ENCODE data around the gene XPO4. TPM values are rescaled to one million over a fixed set of nuclear protein-coding genes. Genes with fewer than 3 reads are reported as not detected.
A peak's percentile ranks its signal among the peaks of the same experiment; 100 is the strongest.

Gene XPO4
- total and polyA plus RNA-seq, 2 of the 13 experiments (the other 11 are each of a cell fraction or from before 2014, with no cell fraction given) = 8.4 to 24.8 TPM

DNA sequence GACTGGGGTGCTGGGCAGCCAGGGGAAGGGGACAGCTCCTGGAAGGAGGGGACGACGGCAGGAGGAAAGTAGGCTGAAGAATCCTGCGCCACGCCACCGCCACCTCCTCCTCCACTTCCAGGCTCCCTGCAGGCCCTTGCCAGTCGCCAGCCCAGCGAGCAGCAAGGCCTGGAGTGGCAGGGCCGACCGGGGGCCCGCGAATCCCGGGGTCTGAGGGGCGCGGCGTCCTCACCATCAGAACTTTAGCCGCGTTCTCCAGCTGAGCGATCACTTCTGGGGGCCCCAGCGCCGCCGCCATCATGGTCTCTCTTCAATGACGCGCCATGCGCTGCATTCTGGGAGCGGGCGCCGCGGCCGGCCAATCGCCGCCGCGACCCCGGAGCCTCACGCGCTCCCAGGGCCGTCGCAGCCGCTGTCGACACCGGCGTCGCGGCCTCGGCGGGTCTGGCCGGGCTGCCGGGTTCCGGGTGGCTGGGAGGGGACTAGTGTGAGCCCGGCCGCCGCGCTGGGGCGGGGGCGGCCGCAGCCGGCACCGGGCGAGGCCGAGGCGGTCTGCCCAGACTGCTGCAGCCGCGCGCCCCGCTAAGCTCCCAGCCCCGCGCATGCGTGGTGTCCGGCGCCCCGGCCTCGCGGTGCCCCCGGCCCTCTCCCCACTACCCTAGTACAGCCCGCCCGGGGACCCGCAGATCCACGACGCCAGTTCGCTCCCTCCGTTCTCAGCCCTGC, at the start of gene XPO4 (continued):
- no peak for TF ChIP-seq ETV5 (CRISPR knock-in tag; IDR thresholded peaks at IDR 0.05; ENCODE audit: borderline replicate concordance)
- TF ChIP-seq, protein P1, sequence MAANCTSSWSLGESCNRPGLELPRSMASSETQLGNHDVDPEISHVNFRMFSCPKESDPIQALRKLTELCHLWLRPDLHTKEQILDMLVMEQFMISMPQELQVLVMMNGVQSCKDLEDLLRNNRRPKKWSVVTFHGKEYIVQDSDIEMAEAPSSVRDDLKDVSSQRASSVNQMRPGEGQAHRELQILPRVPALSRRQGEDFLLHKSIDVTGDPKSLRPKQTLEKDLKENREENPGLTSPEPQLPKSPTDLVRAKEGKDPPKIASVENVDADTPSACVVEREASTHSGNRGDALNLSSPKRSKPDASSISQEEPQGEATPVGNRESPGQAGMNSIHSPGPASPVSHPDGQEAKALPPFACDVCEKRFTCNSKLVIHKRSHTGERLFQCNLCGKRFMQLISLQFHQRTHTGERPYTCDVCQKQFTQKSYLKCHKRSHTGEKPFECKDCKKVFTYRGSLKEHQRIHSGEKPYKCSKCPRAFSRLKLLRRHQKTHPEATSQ (CRISPR knock-in tag; IDR thresholded peaks at IDR 0.05; ENCODE audit: borderline replicate concordance) = no peak
- TF ChIP-seq, protein P2, sequence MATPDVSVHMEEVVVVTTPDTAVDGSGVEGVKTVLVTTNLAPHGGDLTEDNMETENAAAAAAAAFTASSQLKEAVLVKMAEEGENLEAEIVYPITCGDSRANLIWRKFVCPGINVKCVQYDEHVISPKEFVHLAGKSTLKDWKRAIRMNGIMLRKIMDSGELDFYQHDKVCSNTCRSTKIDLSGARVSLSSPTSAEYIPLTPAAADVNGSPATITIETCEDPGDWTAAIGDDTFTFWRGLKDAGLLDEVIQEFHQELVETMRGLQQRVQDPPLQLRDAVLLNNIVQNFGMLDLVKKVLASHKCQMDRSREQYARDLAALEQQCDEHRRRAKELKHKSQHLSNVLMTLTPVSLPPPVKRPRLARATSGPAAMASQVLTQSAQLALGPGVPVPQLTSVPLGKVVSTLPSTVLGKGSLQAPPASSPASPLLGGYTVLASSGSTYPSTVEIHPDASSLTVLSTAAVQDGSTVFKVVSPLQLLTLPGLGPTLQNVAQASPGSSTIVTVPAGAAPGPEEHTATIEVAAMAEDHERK (CRISPR knock-in tag; IDR thresholded peaks at IDR 0.05; ENCODE audit: low read depth) = no peak
- TF ChIP-seq RBM39 (IDR thresholded peaks at IDR 0.05; ENCODE audit: low read depth, low read length, poor library complexity, severe bottlenecking) = no peak
- no peak for TF ChIP-seq KLF15 (CRISPR knock-in tag; IDR thresholded peaks at IDR 0.05; ENCODE audit: borderline replicate concordance)
- no peak for TF ChIP-seq HNRNPK (IDR thresholded peaks at IDR 0.05; ENCODE audit: low read depth, low read length, poor library complexity, severe bottlenecking)
- TF ChIP-seq, protein P3, sequence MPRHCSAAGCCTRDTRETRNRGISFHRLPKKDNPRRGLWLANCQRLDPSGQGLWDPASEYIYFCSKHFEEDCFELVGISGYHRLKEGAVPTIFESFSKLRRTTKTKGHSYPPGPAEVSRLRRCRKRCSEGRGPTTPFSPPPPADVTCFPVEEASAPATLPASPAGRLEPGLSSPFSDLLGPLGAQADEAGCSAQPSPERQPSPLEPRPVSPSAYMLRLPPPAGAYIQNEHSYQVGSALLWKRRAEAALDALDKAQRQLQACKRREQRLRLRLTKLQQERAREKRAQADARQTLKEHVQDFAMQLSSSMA (CRISPR knock-in tag; IDR thresholded peaks at IDR 0.05) = no peak
- TF ChIP-seq, protein P4, sequence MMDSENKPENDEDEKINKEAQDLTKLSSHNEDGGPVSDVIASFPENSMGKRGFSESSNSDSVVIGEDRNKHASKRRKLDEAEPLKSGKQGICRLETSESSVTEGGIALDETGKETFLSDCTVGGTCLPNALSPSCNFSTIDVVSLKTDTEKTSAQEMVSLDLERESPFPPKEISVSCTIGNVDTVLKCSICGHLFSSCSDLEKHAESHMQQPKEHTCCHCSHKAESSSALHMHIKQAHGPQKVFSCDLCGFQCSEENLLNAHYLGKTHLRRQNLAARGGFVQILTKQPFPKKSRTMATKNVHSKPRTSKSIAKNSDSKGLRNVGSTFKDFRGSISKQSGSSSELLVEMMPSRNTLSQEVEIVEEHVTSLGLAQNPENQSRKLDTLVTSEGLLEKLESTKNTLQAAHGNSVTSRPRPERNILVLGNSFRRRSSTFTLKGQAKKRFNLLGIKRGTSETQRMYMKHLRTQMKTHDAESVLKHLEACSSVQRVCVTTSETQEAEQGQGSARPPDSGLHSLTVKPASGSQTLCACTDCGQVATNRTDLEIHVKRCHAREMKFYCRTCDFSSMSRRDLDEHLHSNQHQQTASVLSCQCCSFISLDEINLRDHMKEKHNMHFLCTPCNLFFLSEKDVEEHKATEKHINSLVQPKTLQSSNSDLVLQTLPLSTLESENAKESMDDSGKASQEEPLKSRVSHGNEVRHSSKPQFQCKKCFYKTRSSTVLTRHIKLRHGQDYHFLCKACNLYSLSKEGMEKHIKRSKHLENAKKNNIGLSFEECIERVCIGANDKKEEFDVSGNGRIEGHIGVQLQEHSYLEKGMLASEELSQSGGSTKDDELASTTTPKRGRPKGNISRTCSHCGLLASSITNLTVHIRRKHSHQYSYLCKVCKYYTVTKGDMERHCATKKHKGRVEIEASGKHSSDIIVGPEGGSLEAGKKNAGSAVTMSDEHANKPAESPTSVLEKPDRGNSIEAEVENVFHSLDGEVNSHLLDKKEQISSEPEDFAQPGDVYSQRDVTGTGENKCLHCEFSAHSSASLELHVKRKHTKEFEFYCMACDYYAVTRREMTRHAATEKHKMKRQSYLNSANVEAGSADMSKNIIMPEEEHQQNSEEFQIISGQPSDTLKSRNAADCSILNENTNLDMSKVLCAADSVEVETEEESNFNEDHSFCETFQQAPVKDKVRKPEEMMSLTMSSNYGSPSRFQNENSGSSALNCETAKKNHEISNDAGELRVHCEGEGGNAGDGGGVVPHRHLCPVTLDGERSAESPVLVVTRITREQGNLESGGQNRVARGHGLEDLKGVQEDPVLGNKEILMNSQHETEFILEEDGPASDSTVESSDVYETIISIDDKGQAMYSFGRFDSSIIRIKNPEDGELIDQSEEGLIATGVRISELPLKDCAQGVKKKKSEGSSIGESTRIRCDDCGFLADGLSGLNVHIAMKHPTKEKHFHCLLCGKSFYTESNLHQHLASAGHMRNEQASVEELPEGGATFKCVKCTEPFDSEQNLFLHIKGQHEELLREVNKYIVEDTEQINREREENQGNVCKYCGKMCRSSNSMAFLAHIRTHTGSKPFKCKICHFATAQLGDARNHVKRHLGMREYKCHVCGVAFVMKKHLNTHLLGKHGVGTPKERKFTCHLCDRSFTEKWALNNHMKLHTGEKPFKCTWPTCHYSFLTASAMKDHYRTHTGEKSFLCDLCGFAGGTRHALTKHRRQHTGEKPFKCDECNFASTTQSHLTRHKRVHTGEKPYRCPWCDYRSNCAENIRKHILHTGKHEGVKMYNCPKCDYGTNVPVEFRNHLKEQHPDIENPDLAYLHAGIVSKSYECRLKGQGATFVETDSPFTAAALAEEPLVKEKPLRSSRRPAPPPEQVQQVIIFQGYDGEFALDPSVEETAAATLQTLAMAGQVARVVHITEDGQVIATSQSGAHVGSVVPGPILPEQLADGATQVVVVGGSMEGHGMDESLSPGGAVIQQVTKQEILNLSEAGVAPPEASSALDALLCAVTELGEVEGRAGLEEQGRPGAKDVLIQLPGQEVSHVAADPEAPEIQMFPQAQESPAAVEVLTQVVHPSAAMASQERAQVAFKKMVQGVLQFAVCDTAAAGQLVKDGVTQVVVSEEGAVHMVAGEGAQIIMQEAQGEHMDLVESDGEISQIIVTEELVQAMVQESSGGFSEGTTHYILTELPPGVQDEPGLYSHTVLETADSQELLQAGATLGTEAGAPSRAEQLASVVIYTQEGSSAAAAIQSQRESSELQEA (CRISPR knock-in tag; IDR thresholded peaks at IDR 0.05; ENCODE audit: not compliant biosample characterization) = peak; percentile 65
- peak; percentile 64; the same call in 1 of the 2 replicates for TF ChIP-seq KMT2A (CRISPR knock-in tag; IDR thresholded peaks at IDR 0.05)
- no peak for TF ChIP-seq RXRA (CRISPR knock-in tag; IDR thresholded peaks at IDR 0.05)
- TF ChIP-seq ZNF431 (CRISPR knock-in tag; IDR thresholded peaks at IDR 0.05; ENCODE audit: borderline replicate concordance, low read depth) = 0 out of 2 replicates have a peak, but pooled peaks have one; percentile 59
- TF ChIP-seq ZNF883 (CRISPR knock-in tag; IDR thresholded peaks at IDR 0.05; ENCODE audit: not compliant biosample characterization) = peak; percentile 26
- TF ChIP-seq, protein P5, sequence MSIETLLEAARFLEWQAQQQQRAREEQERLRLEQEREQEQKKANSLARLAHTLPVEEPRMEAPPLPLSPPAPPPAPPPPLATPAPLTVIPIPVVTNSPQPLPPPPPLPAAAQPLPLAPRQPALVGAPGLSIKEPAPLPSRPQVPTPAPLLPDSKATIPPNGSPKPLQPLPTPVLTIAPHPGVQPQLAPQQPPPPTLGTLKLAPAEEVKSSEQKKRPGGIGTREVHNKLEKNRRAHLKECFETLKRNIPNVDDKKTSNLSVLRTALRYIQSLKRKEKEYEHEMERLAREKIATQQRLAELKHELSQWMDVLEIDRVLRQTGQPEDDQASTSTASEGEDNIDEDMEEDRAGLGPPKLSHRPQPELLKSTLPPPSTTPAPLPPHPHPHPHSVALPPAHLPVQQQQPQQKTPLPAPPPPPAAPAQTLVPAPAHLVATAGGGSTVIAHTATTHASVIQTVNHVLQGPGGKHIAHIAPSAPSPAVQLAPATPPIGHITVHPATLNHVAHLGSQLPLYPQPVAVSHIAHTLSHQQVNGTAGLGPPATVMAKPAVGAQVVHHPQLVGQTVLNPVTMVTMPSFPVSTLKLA (IDR thresholded peaks at IDR 0.05) = no peak

Measured in HepG2 (cell line).